HepG2 (cell line): ENCODE results near the gene CRYGA. TPM values are rescaled to one million over a fixed set of nuclear protein-coding genes. Genes with fewer than 3 reads are reported as not detected.

Experiments used
- ATAC-seq: fragments of 200-7000 bp; cut with Tn5 transposase; 3 replicates; pipeline ENCODE4 v1.9.1; 2020; ENCODE audit warnings: mild to moderate bottlenecking, moderate library complexity
- Bru-seq: library from RNA; stranded (reverse); fragments of 400-500 nt; gene quantifications from one replicate; lab custom pipeline; 2021; lab: Mats Ljungman, UMichigan
- BruChase-seq, 2 experiments: library from RNA; stranded (reverse); fragments of 400-500 nt; gene quantifications; one replicate each; lab custom pipeline; 2021; lab: Mats Ljungman, UMichigan
- BruUV-seq: library from RNA; stranded (reverse); fragments of 400-500 nt; replicated peaks from 2 replicates; lab custom pipeline; 2021; lab: Mats Ljungman, UMichigan
- CTCF ChIA-PET: fragments of 300-600 bp; formaldehyde crosslinking; extraction: SDS; loops from one replicate; lab custom pipeline; 2021; ENCODE audit warnings: low total read pairs, inconsistent platforms, low intra/inter-chr PET ratio; lab: Yijun Ruan, JAX
- POLR2A ChIA-PET: fragments of 350-600 bp; sonication (Branson Sonifier 250); formaldehyde crosslinking; loops from one replicate; lab custom pipeline; 2020; ENCODE audit warnings: antibody characterized with exemption, inconsistent platforms; lab: Yijun Ruan, JAX
- DNase-seq: peaks from one replicate; pipeline ENCODE4 v3.0.0-alpha.2; 2015; ENCODE audit warnings: low spot score
- FAIRE-seq: peaks from 3 replicates; lab custom pipeline; 2011; peaks lifted over from hg19 to GRCh38; lab: Jason Lieb, UNC
- H2AFZ ChIP-seq: one replicate; pipeline ENCODE4 v1.6.1; 2011; ENCODE audit warnings: low read length, inconsistent platforms
- H3K27ac ChIP-seq: fragments of 300-600 bp; 3 replicates; pipeline ENCODE4 v1.8.0; 2011; ENCODE audit warnings: mixed run types, mild to moderate bottlenecking, mixed read lengths, low read length, inconsistent platforms; ENCODE audit not compliant: insufficient read depth; ENCODE audit errors: extremely low read length
- H3K27me3 ChIP-seq, 2 experiments: fragments of 200-600 bp in 1 of 2; 2 replicates in 1 of 2; 3 replicates in 1 of 2; pipeline versions ENCODE4 v1.6.0 to v1.8.0; 2011; ENCODE audit warnings: low read length in 2 of 2, mild to moderate bottlenecking in 2 of 2, moderate library complexity in 2 of 2, inconsistent platforms in 1 of 2; ENCODE audit not compliant: insufficient read depth in 2 of 2, control insufficient read depth in 1 of 2
- H3K36me3 ChIP-seq, 2 experiments: fragments of 200-600 bp in 1 of 2; replicated peaks in 1 of 2; 2 replicates in 1 of 2; 3 replicates in 1 of 2; pipeline versions ENCODE4 v1.5.1 to v1.8.0; 2011; ENCODE audit warnings: low read length in 2 of 2, inconsistent platforms in 1 of 2; ENCODE audit not compliant: insufficient read depth in 2 of 2, control insufficient read depth in 1 of 2
- H3K4me1 ChIP-seq: 2 replicates; pipeline ENCODE4 v1.5.1; 2012; ENCODE audit warnings: low read length, inconsistent platforms; ENCODE audit not compliant: insufficient read depth
- H3K4me2 ChIP-seq: 2 replicates; pipeline ENCODE4 v1.6.0; 2011; ENCODE audit warnings: low read depth, low read length, inconsistent platforms
- H3K4me3 ChIP-seq, 3 experiments: fragments of 200-600 bp in 1 of 3; sonication (generic), shearing (Covaris generic) in 1 of 3; replicated peaks in 1 of 3; 2 replicates each; pipeline ENCODE4 v1.5.1; 2011 to 2016; ENCODE audit warnings: low read length in 3 of 3, inconsistent platforms in 2 of 3, low read depth in 2 of 3, mild to moderate bottlenecking in 2 of 3, control low read depth in 1 of 3, mixed read lengths in 1 of 3; ENCODE audit not compliant: insufficient read depth in 1 of 3
- H3K79me2 ChIP-seq: one replicate; pipeline ENCODE4 v1.6.1; 2011; ENCODE audit warnings: low read length, inconsistent platforms; ENCODE audit not compliant: insufficient read depth
- H3K9ac ChIP-seq: 2 replicates; pipeline ENCODE4 v1.6.0; 2011; ENCODE audit warnings: mild to moderate bottlenecking, low read depth, low read length, inconsistent platforms; ENCODE audit not compliant: insufficient read depth
- H3K9me3 ChIP-seq: 2 replicates; pipeline ENCODE4 v1.5.1; 2012; ENCODE audit warnings: mild to moderate bottlenecking, low read length
- H4K20me1 ChIP-seq: 2 replicates; pipeline ENCODE4 v1.6.0; 2011; ENCODE audit warnings: inconsistent platforms, mild to moderate bottlenecking, low read length, moderate library complexity; ENCODE audit not compliant: insufficient read depth
- CEBPB ChIP-seq: IDR thresholded peaks from 2 replicates; pipeline ENCODE4 v1.6.1; 2011; ENCODE audit warnings: low read depth, low read length, improper control_type of control experiment, borderline replicate concordance
- KIAA2018 ChIP-seq: sonication (generic); formaldehyde crosslinking; IDR thresholded peaks from 2 replicates; pipeline ENCODE4 v1.5.0; 2020; ENCODE audit warnings: mild to moderate bottlenecking, missing genetic modification reagents, borderline replicate concordance
- NRL ChIP-seq: sonication (generic); formaldehyde crosslinking; IDR thresholded peaks from 2 replicates; pipeline ENCODE4 v1.5.0; 2020; ENCODE audit warnings: missing genetic modification reagents, mild to moderate bottlenecking, moderate library complexity, borderline replicate concordance
- PAWR ChIP-seq: sonication (generic); formaldehyde crosslinking; IDR thresholded peaks from 2 replicates; pipeline ENCODE4 v1.4.0; 2020; ENCODE audit warnings: missing genetic modification reagents, mild to moderate bottlenecking, borderline replicate concordance
- SP2 ChIP-seq: sonication (generic); formaldehyde crosslinking; IDR thresholded peaks from 2 replicates; pipeline ENCODE4 v1.5.1; 2020; ENCODE audit warnings: mild to moderate bottlenecking, missing genetic modification reagents
- ZNF251 ChIP-seq: sonication (generic); formaldehyde crosslinking; IDR thresholded peaks from 2 replicates; pipeline ENCODE4 v1.9.0; 2021; ENCODE audit warnings: mild to moderate bottlenecking, missing genetic modification reagents
- ZNF33B ChIP-seq: sonication (generic); formaldehyde crosslinking; IDR thresholded peaks from 2 replicates; pipeline ENCODE4 v1.5.1; 2020; ENCODE audit warnings: mild to moderate bottlenecking, missing genetic modification reagents
- ZNF512B ChIP-seq: sonication (generic); formaldehyde crosslinking; IDR thresholded peaks from 2 replicates; pipeline ENCODE4 v1.5.1; 2020; ENCODE audit warnings: missing genetic modification reagents, mild to moderate bottlenecking, borderline replicate concordance
- ZNF549 ChIP-seq: sonication (generic); formaldehyde crosslinking; IDR thresholded peaks from 2 replicates; pipeline ENCODE4 v1.5.0; 2020; ENCODE audit warnings: missing genetic modification reagents
- WGBS: methylation state at CpG from one replicate; pipeline ENCODE4 v1.1.6; 2017; ENCODE audit warnings: low lambda C conversion rate; 5-methylcytosine and 5-hydroxymethylcytosine counted together
- in situ Hi-C: cut with HindIII; loops from 2 replicates; pipeline ENCODE4 v1.10.0; 2017; ENCODE audit warnings: low pct_unique_long_range_greater_than_20kb; ENCODE audit not compliant: extremely low pct_ligation_motif_present
- intact Hi-C: fragments of 100-400 bp; cut with micrococcal nuclease; formaldehyde crosslinking; loops from one replicate; pipeline ENCODE4 v1.10.0; 2022; ENCODE audit not compliant: unreplicated experiment
- long read RNA-seq, 2 experiments: library from RNA in 1 of 2; library from polyadenylated mRNA in 1 of 2; stranded (forward) in 1 of 2; unstranded in 1 of 2; transcript quantifications; one replicate each; pipeline ENCODE4 v2.0.0, GENCODE V29; 2019 to 2022
- polyA minus RNA-seq, 3 experiments: library from RNA; depleted of rRNA, polyadenylated mRNA; stranded (reverse); fragments of >200 nt; gene quantifications; 2 replicates each; pipeline ENCODE4 v1.2.3, GENCODE V29; 2011; ENCODE audit warnings: low replicate concordance in 1 of 3
- polyA plus RNA-seq, 8 experiments: library from polyadenylated mRNA; depleted of rRNA in 3 of 8; stranded (reverse) in 7 of 8; unstranded in 1 of 8; fragments of >200 nt; fragmentation: Illumina TruSeq in 4 of 8; extraction: Trizol in 4 of 8; gene quantifications; 2 replicates each; pipeline versions ENCODE4 v1.2.1 to v1.2.3, GENCODE V29; 2011 to 2016; ENCODE audit warnings: low read depth in 4 of 8, missing spikeins in 1 of 8, mixed read lengths in 1 of 8; ENCODE audit not compliant: insufficient read depth in 1 of 8
- total RNA-seq, 5 experiments: library from RNA; depleted of rRNA; stranded (reverse); fragments of >200 nt; fragmentation: Illumina TruSeq; extraction: Trizol; gene quantifications; 2 replicates each; pipeline ENCODE4 v1.2.3, GENCODE V29; 2016; ENCODE audit warnings: low read depth in 1 of 5

Gene CRYGA
- not detected in 2 replicates for total RNA-seq (2016; rRNA removed; fragmentation: Illumina TruSeq; extraction: Trizol)
- not detected in 2 replicates for total RNA-seq (2016; cell fraction: cytosol; rRNA removed; fragmentation: Illumina TruSeq; extraction: Trizol; ENCODE audit: low read depth)
- total RNA-seq (2016; cell fraction: insoluble cytoplasmic fraction; rRNA removed; fragmentation: Illumina TruSeq; extraction: Trizol) = not detected in 2 replicates
- not detected in 2 replicates for total RNA-seq (2016; cell fraction: membrane; rRNA removed; fragmentation: Illumina TruSeq; extraction: Trizol)
- total RNA-seq (2016; cell fraction: nucleus; rRNA removed; fragmentation: Illumina TruSeq; extraction: Trizol) = not detected in 2 replicates
- polyA plus RNA-seq (2011; rRNA removed) = not detected in 2 replicates
- not detected in 2 replicates for polyA plus RNA-seq (2011; cell fraction: cytosol; rRNA removed)
- polyA plus RNA-seq (2011; cell fraction: nucleus; rRNA removed) = not detected in 2 replicates
- not detected in 2 replicates for polyA plus RNA-seq (2012)
- polyA plus RNA-seq (2016; cell fraction: cytosol; fragmentation: Illumina TruSeq; extraction: Trizol; ENCODE audit: low read depth) = not detected in 2 replicates
- polyA plus RNA-seq (2016; cell fraction: insoluble cytoplasmic fraction; fragmentation: Illumina TruSeq; extraction: Trizol; ENCODE audit: low read depth) = not detected in 2 replicates
- polyA plus RNA-seq (2016; cell fraction: membrane; fragmentation: Illumina TruSeq; extraction: Trizol; ENCODE audit: low read depth) = not detected in 2 replicates
- polyA plus RNA-seq (2016; cell fraction: nucleus; fragmentation: Illumina TruSeq; extraction: Trizol; ENCODE audit: insufficient read depth, low read depth) = not detected in 2 replicates
- polyA minus RNA-seq (2011; rRNA and poly(A)+ RNA removed; ENCODE audit: low replicate concordance) = not detected in 2 replicates
- polyA minus RNA-seq (2011; cell fraction: cytosol; rRNA and poly(A)+ RNA removed) = not detected in 2 replicates
- not detected in 2 replicates for polyA minus RNA-seq (2011; cell fraction: nucleus; rRNA and poly(A)+ RNA removed)
- Bru-seq, nascent RNA = not detected
- not detected for BruChase-seq, experiment 1, labeled RNA remaining after a 6-hour chase
- BruChase-seq, experiment 2, labeled RNA remaining after a 2-hour chase = not detected
- long read RNA-seq, experiment 1 = 0 reads
- long read RNA-seq, experiment 2 = 0 reads

GRCh38 chr2:208163489-208163888 lies at the start of gene CRYGA:
Gene CRYGA (minus strand): TSS chr2:208163589. CDS start chr2:208163556, 33 bp downstream.
- ATAC-seq (no peak), DNase-seq (no peak), FAIRE-seq (no peak)
- POLR2A ChIA-PET = no interaction called here
- H3K4me1 ChIP-seq = no peaks in the 10 kb centered on the region
- no peaks in the 10 kb centered on the region for H4K20me1 ChIP-seq
- no peak within 1 kb of the TSS for H3K9ac ChIP-seq
- BruUV-seq = no TSS peak
- no peak within 1 kb of the TSS for H3K4me3 ChIP-seq
- H3K4me2 ChIP-seq = no peak within 1 kb of the TSS
- intact Hi-C loops = no loop called here
- no peak within 1 kb of the TSS for H2AFZ ChIP-seq
- CTCF ChIA-PET = no interaction called here
- in situ Hi-C loops = no loop called here
- no peaks in the 10 kb centered on the region for H3K79me2 ChIP-seq
- H3K27me3 ChIP-seq = no peaks in the 10 kb centered on the region
- WGBS = 18% methylated on average over 2 of the region's 2 CpGs
- H3K36me3 ChIP-seq = no peaks in the 10 kb centered on the region
- no peak within 1 kb of the TSS for H3K27ac ChIP-seq
- H3K9me3 ChIP-seq = no peaks in the 10 kb centered on the region
- TF ChIP-seq SP2 (CRISPR knock-in tag) (no peak), CEBPB (no peak), ZNF33B (CRISPR knock-in tag) (no peak), ZNF251 (CRISPR knock-in tag) (no peak), PAWR (no peak), ZNF512B (CRISPR knock-in tag) (no peak), NRL (CRISPR knock-in tag) (no peak), KIAA2018 (CRISPR knock-in tag) (no peak), ZNF549 (CRISPR knock-in tag) (no peak)
